OCI-LY3 (cell line): Measurements from ENCODE around the gene TRAF3.
A peak's percentile ranks its signal among the peaks of the same experiment; 100 is the strongest.

Source experiments
- H2AFZ ChIP-seq: fragments of 200-600, 300-600 bp; shearing (Covaris generic); 2 replicates; pipeline ENCODE4 v1.6.0; 2014; ENCODE audit warnings: antibody characterized with exemption, low read depth, low read length
- H3K27ac ChIP-seq: fragments of 200-600, 300-600 bp; sonication (generic); 2 replicates; pipeline ENCODE4 v1.5.1; 2014; ENCODE audit warnings: mild to moderate bottlenecking, low read length, moderate library complexity, mixed read lengths
- H3K27me3 ChIP-seq: fragments of 200-600, 300-600 bp; sonication (generic); 2 replicates; pipeline ENCODE4 v1.6.1; 2014; ENCODE audit warnings: low read depth, low read length, mixed read lengths
- H3K36me3 ChIP-seq: fragments of 200-600, 300-600 bp; sonication (generic); replicated peaks from 2 replicates; pipeline ENCODE3; 2014; ENCODE audit warnings: low read depth, low read length, mixed read lengths
- H3K4me1 ChIP-seq: fragments of 300-600, 200-600 bp; sonication (generic); 2 replicates; pipeline ENCODE4 v1.6.1; 2014; ENCODE audit warnings: low read length, mixed read lengths
- H3K4me2 ChIP-seq: fragments of 200-600, 300-600 bp; sonication (generic); 2 replicates; pipeline ENCODE4 v1.6.1; 2014; ENCODE audit warnings: low read length, mixed read lengths
- H3K4me3 ChIP-seq: fragments of 300-600, 200-600 bp; sonication (generic); 2 replicates; pipeline ENCODE4 v1.5.1; 2014; ENCODE audit warnings: antibody characterized with exemption, mild to moderate bottlenecking, low read length, moderate library complexity
- H3K79me2 ChIP-seq: fragments of 300-600, 200-600 bp; shearing (Covaris generic); 2 replicates; pipeline ENCODE4 v1.6.1; 2014; ENCODE audit warnings: mild to moderate bottlenecking, low read length, mixed read lengths
- H3K9ac ChIP-seq: fragments of 300-600, 200-600 bp; shearing (Covaris generic); 2 replicates; pipeline ENCODE4 v1.6.0; 2014; ENCODE audit warnings: mild to moderate bottlenecking, low read length, moderate library complexity
- H3K9me3 ChIP-seq: fragments of 200-600, 300-600 bp; shearing (Covaris generic); 2 replicates; pipeline ENCODE4 v1.6.1; 2014; ENCODE audit warnings: low read length, mixed read lengths; ENCODE audit not compliant: insufficient read depth
- H4K20me1 ChIP-seq: fragments of 200-600, 300-600 bp; sonication (generic); 2 replicates; pipeline ENCODE4 v1.6.1; 2016; ENCODE audit warnings: low read length, mixed read lengths; ENCODE audit not compliant: insufficient read depth
- EZH2phosphoT487 ChIP-seq: fragments of 200-600 bp; shearing (Covaris generic); IDR thresholded peaks from 2 replicates; pipeline ENCODE4 v1.6.1; 2018; ENCODE audit warnings: antibody characterized with exemption, mixed run types, low read depth
- TF ChIP-seq, protein P1 (sequence below): fragments of 200-600, 300-600 bp; sonication (generic); IDR thresholded peaks from 2 replicates; pipeline ENCODE4 v1.5.1; 2014; ENCODE audit warnings: antibody characterized with exemption, low read length, low read depth

Gene TRAF3

DNA sequence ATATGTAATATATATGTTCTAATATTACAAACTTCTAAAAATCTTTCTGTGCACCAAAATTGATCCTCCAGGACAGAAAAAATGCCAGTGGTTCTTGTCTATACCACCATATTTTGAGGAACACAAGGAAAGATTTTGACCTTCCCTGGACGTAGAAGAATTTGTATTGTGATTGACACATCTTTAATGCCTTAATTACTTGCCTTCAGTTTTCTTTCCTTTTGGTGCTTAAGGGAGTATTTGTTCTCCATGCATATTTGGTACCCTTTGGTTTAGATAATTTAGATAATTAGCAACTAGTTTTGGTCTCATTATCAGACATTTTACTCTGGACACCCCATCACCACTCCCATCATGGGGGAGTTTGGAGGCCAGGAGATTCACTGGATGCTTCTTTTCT is 27.6 kb downstream of the TRAF3 start:
- Histone ChIP-seq H3K4me2 (peak overlapping the region; percentile 51; the same call in 1 of the 2 replicates), H3K27me3 (no peaks in the 10 kb centered on the region), H3K79me2 (peaks cover 100% of the 10 kb centered on the region), H2AFZ (no peak overlapping the region), H3K36me3 (peaks cover 48% of the 10 kb centered on the region), H3K27ac (no peak overlapping the region), H3K9me3 (no peaks in the 10 kb centered on the region), H4K20me1 (peaks cover 93% of the 10 kb centered on the region), H3K4me3 (no peak overlapping the region), H3K9ac (no peak overlapping the region), H3K4me1 (peaks cover 47% of the 10 kb centered on the region)
- TF ChIP-seq, protein P1, sequence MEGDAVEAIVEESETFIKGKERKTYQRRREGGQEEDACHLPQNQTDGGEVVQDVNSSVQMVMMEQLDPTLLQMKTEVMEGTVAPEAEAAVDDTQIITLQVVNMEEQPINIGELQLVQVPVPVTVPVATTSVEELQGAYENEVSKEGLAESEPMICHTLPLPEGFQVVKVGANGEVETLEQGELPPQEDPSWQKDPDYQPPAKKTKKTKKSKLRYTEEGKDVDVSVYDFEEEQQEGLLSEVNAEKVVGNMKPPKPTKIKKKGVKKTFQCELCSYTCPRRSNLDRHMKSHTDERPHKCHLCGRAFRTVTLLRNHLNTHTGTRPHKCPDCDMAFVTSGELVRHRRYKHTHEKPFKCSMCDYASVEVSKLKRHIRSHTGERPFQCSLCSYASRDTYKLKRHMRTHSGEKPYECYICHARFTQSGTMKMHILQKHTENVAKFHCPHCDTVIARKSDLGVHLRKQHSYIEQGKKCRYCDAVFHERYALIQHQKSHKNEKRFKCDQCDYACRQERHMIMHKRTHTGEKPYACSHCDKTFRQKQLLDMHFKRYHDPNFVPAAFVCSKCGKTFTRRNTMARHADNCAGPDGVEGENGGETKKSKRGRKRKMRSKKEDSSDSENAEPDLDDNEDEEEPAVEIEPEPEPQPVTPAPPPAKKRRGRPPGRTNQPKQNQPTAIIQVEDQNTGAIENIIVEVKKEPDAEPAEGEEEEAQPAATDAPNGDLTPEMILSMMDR: no peak
- no peak for TF ChIP-seq EZH2phosphoT487

DNA sequence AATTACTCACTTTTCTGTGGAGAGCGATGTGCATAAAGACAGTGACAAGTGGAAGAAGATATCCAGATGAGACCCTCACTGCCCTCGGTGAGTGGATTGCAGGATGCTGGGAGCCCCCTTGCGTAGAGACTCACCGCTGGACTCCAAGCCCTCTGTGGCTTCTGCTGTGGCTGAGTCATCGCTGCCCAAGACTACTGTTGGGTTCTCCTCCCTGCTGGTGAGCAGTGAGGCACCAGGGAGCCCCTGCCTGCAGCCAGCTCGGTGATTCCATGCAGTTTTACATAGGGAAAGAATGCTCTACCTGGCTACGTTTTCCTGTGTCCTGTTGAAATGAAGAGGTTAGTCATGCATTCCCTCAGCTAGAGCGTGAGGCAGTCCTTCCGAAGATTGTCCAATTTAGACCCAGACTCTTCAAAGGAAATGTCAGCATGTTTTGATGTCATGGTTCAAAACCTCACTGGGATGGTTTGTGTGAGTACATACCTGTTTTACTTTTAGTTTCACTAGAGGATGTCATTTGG is 28.2 kb downstream of the TRAF3 start:
- Histone ChIP-seq H3K36me3 (peaks cover 49% of the 10 kb centered on the region), H2AFZ (no peak overlapping the region), H3K27me3 (no peaks in the 10 kb centered on the region), H3K4me2 (peak overlapping the region; percentile 51; the same call in 1 of the 2 replicates), H3K9ac (no peak overlapping the region), H4K20me1 (peaks cover 93% of the 10 kb centered on the region), H3K9me3 (no peaks in the 10 kb centered on the region), H3K27ac (0 out of 2 replicates have a peak overlapping the region, but pooled peaks have one; percentile 2), H3K4me1 (peaks cover 47% of the 10 kb centered on the region), H3K79me2 (peaks cover 100% of the 10 kb centered on the region), H3K4me3 (no peak overlapping the region)
- TF ChIP-seq, protein P1: no peak
- TF ChIP-seq EZH2phosphoT487: no peak

DNA sequence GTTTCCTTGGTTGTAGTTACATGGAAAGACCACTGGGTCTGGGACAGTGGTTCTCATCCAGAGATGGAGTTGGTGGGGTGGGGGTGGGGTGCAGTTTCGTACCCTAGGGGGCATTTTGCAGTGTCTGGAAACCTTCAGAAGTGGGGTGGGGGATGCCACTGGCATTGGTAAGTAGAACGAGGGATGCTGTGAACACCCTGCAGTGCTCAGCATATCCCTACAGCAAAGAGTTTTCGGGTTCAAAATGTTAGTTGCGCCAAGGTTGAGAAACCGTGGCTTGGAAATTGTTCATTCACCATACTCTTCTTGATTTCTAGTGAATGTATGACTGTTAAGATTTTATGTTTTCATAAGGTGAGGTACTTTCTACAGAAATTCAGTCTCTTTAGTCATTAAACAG is 28.7 kb downstream of the TRAF3 start:
- Histone ChIP-seq H3K4me3 (no peak overlapping the region), H3K9ac (no peak overlapping the region), H3K4me2 (peak overlapping the region; percentile 51), H4K20me1 (peaks cover 93% of the 10 kb centered on the region), H3K79me2 (peaks cover 100% of the 10 kb centered on the region), H3K27me3 (no peaks in the 10 kb centered on the region), H3K36me3 (peaks cover 52% of the 10 kb centered on the region), H3K4me1 (peaks cover 47% of the 10 kb centered on the region), H2AFZ (no peak overlapping the region), H3K27ac (0 out of 2 replicates have a peak overlapping the region, but pooled peaks have one; percentile 2), H3K9me3 (no peaks in the 10 kb centered on the region)
- TF ChIP-seq, protein P1: no peak
- no peak for TF ChIP-seq EZH2phosphoT487

DNA sequence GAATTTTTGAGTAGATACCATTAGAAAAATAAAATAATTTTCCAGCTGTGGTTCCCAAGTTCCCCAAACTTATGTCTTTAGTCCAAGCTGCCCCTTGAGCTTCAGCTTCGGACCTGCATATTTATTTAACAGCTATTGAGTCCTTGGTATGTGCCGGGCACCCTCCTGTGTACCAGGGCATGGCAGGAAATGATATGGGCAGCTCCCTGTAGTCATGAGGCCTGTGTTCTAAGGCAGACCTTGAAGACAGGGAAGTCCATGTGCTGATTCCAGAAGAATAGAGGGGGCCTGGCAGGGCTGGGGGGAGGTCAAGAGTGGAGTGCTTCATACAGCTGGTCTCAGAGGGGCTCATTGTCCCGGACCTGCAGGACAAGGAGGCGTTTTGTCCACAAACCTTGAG is 29.2 kb downstream of the TRAF3 start:
- Histone ChIP-seq H3K79me2 (peaks cover 100% of the 10 kb centered on the region), H3K4me1 (peaks cover 47% of the 10 kb centered on the region), H4K20me1 (peaks cover 94% of the 10 kb centered on the region)

More for the DNA sequence above, 29.2 kb downstream of the TRAF3 start:
- Histone ChIP-seq H3K4me2 (peak overlapping the region; percentile 51), H3K27me3 (no peaks in the 10 kb centered on the region), H3K36me3 (peaks cover 57% of the 10 kb centered on the region), H3K4me3 (peak overlapping the region; percentile 12; the same call in 1 of the 2 replicates), H3K9ac (no peak overlapping the region), H3K9me3 (no peaks in the 10 kb centered on the region), H3K27ac (peak overlapping the region; percentile 47; the same call in 1 of the 2 replicates), H2AFZ (no peak overlapping the region)
- TF ChIP-seq EZH2phosphoT487: no peak
- TF ChIP-seq, protein P1: no peak
